GM19025 (cell line): ENCODE data around the gene ARMC3.
A peak's percentile ranks its signal among the peaks of the same experiment; 100 is the strongest.
"Not testable (repeated sequence)": the region's sequence is repeated elsewhere in the genome, so short reads cannot be mapped to it uniquely, and the experiment has no call there.

Experiments used
- ATAC-seq: cut with Tn5 transposase; IDR thresholded peaks from one replicate; pipeline ENCODE4 v1.9.1; 2021; ENCODE audit warnings: mild to moderate bottlenecking, low read depth, moderate library complexity; ENCODE audit not compliant: unreplicated experiment

ARMC3 gene

DNA sequence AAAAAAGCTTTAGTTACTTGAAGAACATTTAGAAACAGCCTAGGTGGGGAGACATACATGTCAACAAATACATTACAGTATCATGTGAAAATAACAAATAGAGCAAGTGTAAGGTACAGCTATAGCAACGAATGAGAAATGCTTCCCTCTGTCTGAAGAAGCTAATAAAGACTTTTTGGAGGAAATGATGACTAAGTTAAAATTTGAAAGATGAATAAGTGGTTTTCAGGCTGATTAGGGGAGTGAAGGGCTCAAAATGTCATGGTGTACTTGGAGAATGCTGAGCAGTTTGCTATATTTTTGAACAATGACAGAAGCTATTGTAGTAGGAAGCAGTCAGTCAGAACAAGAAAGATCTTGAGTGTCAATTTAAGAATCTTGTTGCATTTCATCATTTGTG is 2.8 kb upstream of the ARMC3 start:
- no peak for ATAC-seq

DNA sequence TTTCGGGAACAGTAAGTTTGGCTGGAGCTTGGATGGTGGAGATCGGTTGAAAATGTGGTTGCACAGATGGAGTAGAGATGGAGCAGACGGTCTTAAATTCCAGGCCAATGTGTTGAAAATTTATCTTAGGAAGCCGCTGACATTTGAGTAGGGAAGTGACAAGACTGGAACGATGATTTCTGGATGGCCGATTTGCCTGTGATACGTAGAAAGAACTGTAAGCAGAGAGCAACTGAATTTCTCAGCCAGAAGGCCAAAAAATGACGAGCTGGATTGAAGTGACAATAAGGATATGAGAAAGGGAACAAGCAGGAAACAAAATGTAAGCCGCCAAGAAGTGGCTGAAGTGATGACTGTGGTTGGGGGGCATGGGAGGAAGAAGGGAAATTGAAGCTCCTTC is 687 bp upstream of the ARMC3 start:
- ATAC-seq = no peak

DNA sequence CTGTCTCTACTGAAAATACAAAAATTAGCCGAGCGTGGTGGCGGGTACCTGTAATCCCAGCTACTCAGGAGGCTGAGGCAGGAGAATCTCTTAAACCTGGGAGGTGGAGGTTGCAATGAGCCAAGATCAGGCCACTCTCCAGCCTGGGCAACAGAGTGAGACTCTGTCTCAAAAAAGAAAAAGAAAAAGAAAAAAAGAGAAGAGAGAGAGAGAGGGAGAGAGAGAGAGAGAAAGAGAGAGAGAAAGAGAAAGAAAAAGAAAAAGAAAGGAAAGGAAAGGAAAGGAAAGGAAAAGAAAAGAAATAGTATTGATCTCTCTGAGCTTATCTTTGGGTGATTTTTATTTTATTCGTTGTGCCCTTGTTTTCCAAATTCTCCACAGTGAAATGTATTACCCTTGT is 1.2 kb downstream of the ARMC3 start:
- not testable (repeated sequence) for ATAC-seq

DNA sequence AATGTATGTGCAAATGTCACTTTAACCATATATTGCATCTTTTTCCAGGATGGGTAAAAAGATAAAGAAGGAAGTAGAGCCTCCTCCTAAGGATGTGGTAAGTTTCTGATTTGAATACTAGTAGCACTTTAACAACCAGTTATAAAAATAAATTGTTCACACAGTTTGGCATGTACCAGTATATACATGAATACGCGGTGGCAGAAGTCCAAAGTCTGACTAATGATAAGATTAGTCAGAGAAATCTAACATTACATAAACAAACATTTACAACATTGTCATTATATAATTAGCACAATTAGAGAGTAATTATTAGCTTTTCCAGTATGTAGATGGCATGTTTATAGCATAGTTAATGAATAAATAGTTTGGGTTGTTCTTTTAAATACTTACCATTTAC is 4.1 kb downstream of the ARMC3 start:
- peak; percentile 57 for ATAC-seq

DNA sequence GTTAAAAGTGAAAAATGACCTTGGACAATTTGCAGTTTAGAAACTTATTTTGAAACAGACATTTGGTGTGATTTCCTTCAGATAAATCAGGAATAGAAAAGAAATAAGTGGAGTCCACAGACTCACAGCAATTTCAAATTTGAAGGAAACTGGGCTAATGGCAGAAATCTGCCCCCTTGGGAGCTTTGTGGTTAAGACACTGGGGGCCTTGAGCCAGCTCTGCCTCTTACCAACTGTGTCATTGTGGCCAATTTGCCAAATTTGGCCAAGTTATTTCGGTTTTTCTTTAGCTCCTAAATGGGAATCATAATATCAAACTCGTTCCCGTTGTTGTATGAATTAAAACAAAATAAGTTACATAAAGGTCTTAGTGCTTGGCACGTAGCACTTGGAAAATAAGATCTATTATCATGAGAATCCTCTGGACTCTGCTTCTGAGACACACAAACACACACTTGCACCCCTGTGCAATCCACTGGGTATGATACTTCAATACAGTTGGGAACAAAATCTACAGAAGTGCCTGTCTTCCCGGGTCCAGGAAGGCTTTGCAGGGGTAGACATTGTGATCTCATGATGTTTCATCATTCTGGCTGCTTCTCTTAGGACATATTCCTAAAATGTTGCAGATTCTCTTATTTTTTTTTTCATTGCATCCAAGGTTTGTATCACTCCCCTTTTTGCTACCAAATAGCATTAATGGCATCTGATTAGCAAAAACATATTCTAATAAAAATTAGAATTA is 4.9 kb downstream of the ARMC3 start:
- no peak for ATAC-seq

DNA sequence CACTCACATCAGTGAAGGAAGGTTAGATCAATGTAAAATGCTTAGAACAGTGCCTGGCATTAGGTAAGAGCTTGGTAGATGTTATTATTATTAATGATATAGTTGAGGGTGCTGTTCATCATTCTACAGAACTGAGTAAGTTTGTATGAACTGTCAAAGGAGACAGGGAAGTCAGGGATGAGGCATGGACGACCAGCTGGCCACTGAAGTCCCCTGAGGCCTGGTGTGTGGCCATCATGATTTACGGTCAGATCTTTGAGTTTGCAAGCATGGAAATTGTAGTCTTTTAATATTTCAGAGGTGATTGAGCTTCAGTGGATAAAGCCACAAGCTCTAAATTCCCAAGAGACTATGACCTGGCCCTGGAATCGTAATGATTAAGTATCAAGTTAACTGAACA is 6.9 kb downstream of the ARMC3 start:
- no peak for ATAC-seq

DNA sequence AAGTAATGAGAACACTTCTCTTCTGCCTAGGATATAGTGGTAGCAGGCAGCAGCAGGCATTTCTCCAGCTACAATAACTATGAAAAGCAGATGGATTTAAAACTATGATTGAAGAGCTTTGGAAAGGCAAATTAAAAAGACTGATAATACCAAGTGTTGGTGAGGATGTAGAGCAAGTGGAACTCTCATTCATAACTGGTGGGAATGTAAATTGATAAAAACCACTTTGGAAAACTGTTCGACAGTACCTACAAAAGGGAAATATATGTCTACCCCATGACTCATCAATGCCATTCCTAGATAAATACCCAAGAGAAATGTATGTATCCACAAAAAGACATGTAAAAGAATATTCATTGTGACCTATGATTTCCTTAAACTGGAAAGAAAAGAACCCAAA is 14.6 kb downstream of the ARMC3 start:
- ATAC-seq = no peak

DNA sequence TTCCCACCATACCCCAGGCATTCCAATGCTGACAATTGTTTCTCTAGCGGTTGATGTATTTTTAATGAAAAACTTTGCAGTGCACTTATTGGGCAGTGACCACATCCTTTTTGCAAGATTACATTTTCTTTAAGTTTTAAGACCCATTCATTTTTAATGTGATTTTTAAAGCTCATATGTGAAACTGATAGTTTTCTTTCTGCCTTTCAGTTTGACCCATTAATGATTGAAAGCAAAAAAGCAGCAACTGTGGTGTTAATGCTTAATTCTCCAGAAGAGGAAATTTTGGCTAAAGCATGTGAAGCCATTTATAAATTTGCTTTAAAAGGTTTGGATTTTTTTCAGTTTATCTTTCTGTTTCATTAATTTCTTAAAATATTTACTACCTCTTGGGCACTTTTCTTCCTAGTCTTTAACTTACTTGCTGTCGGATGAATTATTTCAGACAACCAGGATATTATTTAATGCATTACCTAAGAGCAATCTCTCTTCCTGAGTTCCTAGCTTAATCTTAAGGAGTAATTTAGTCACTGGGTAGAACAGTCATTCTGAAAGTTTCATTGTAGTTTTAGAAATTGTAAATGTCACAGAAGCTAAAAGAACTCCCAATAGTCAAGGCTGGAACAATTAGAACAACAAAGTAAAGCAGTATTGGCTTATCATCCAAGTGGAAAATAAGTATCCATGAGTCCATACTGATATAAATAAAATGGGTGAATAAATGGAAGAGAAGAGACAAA is 18.3 kb downstream of the ARMC3 start:
- ATAC-seq = peak; percentile 74

DNA sequence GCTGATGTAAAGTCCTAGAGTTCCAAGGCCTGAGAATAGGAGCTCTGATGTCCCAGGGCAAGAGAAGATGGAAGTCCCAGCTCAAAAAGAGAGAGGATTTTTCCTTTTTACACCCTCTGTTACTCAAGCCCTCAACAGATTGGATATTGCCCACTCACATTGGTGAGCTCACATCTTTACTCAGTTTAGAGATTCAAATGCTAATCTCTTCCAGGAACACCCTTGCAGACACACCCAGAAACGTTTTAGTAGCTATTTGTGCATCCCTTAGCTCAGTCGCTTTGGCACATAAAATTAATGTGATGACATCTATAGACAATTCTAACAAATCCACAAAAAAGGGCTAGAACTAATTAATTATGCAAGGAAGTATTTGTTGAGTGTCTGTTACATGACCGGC is 27.1 kb downstream of the ARMC3 start:
- no peak for ATAC-seq

DNA sequence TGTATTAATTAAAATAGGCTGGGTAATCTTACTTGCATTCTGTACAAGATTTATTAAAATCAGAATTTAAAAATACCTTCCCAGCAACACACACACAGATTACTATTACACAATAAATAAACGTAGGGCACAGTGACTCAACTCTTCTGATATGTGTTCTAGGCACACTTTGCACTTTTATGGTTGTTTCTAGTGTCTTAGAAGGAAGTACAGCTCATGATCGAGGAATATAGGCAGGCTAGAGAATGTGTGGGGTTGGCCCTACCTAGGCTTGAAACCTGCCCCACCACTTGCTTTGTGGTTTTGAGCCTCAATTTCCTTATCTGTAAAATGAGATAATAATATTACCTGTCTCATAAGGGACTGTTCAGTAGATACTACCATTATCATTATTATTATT is 30.5 kb downstream of the ARMC3 start:
- no peak for ATAC-seq

DNA sequence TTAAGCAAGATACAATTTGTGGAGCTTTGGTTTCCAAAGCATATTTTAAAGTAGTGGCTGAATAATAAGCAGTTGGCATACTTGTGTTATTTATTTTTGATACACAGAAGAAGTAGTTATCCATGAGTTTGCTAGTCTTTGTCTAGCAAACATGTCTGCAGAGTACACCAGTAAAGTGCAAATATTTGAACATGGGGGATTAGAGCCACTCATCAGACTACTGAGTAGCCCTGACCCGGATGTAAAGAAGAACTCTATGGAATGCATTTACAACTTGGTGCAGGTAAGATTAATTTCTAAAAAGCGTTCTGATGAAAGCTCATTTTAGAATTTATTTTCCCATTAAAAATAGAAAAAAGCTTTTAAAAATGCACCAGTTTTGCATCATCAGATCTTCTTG is 31.4 kb downstream of the ARMC3 start:
- no peak for ATAC-seq

DNA sequence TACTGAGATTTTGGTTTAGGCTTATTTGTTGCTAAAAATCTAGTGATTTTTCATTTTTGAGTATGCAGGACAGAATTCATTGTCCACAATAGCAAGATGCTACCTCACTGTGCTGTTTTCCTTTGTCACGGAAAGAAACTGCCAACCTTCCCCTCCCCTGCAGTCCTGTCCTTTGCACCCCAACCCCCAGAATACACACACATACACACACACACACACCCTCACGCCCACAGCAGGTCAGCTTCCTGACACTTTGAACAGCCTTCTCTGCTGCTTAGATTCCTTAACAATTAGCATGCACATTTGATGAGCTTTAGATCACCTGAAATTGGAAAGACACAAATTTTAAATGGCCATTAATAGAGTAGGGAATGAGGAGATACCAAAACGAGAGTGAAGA is 32.1 kb downstream of the ARMC3 start:
- ATAC-seq = no peak

DNA sequence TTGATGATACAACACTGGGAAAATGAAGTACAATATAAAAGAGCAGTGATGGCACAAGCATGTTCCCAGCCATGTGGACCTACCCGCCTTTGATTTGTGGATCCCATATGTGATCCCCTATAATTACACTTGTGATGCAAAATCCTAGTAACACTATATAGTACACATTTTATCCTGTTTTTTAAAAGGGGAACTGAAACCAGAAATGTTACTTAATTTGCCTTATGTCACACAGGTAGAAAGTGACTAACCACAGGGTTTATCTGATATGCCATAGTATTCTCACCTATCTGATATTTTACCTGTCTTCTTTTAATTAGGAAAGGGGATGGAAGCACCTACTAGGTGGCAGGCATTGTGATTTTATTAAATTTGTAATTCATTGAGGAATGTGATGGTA is 35.0 kb downstream of the ARMC3 start:
- ATAC-seq = no peak

DNA sequence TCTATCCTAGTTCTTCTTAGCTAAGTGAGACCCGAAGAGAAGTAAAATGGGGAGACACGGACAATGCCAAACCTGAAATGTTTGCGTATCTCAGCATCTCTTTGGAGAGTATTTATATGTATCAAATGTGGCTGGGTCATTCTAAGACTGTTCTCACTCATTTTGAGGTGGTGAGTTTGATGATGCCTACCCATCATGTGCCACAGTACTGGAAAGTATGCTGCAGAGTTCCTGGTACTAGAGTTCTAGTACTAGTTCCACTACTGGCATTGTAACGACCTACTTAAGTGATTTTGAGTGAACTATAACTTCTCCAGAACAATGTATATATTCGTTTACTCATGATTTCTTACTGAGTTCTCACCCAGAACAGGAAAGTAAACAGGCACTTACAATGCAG is 41.9 kb downstream of the ARMC3 start:
- ATAC-seq = no peak

DNA sequence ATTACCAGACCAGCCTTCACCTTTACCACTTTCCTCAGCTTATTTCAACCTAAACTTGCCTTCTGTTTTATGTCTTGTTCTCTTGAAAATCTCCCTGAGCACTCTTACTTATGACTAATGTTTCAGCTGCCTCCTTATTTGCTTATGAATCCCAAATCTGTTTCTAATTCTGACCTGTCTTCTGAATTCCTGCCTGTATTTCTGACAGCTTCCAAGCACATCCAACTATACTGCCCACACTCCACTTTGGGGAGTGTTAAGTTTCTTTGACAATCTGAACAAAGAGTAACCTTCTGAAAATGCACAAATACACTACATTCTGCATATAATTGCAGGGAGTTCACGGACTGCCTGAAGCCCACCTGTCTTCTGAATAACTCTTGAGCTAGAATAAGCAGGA is 48.7 kb downstream of the ARMC3 start:
- no peak for ATAC-seq

DNA sequence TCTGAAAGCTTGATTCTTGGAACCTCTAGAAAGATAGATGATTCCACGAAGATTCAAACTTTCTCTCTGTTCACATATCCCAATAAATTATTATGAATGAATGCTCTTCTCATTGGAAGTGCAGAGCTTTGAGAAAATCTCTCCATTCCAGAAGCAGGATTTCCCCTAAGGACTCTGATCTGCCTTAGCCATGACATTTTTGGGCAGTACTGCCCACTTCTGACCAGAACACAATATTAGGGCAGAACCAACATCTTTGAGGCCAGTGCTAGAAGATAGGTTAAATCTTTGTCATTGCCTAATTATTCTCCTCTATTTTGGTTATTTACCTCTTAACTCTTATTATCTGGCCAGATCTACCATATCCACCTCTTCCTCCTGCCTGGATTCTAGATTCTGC is 49.9 kb downstream of the ARMC3 start:
- ATAC-seq = no peak

DNA sequence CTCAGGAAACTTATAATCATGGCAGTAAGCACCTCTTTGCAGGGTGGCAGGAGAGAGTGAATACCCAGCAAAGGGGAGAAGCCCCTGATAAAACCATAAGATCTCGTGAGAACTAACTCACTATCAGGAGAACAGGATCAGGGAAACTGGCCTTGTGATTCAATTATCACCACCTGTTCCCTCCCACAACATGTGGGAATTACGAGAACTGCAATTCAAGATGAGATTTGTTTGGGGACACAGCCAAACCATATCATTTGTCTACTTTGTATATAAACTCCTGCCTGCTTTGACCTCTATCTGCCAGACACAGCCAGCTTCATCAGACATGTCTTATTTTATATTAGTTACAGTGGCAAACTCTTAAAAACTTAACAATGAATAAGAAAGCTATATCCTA is 50.4 kb downstream of the ARMC3 start:
- ATAC-seq = no peak

DNA sequence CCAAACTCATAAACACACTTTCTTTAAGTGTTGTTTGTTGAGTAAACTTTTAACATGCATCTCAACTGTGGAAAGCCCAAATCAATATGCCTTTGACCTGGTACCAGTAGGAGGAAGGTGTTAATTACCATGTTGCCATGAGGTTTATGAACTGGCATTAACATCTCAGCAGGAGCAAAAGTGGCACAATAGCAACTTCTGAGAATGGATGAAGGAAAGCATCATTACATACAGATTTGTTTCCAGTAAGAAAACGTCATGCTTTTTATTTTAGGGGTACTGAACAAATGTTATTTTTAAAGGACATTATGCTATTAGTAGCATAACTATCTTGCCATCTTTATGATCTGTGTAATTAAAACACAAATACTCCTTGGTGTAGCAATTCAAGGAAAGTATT is 51.1 kb downstream of the ARMC3 start:
- ATAC-seq = no peak

DNA sequence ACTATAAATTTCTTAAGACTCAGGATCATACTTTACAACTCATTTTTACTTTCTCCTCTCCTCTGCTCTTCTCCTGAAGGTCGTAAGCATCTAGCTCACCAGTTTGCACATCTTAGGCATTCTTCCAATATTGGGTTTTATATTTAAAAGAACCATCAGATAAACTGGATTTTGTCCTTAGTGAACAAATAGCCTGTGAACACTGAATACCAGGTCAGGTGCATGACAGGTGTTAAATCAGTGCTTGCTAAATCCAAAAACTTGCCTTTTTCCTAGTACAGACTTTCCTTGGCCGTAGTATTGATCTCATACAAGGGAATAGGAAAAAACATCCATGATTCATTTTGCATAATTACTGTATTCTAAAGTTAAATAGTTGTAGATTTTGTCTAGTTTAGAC is 53.0 kb downstream of the ARMC3 start:
- ATAC-seq = no peak

DNA sequence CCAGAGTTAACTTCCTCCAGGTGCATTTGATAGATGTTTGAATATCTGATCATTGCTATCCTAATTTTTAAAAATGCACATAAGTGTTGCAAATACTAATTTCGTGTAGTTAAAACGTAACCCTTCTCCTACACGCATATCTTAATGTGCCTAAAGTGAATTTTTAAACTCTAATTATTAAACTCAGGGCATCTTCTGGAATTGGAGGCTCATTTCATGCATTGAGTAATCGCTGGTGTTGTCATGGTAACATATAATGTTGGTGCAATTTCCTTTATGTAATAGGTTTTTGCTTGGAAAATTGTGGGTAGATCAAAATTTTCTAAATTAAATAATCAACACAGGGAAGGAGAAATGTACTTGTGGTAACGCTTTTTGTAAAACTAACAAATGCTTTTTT is 56.2 kb downstream of the ARMC3 start:
- no peak for ATAC-seq

DNA sequence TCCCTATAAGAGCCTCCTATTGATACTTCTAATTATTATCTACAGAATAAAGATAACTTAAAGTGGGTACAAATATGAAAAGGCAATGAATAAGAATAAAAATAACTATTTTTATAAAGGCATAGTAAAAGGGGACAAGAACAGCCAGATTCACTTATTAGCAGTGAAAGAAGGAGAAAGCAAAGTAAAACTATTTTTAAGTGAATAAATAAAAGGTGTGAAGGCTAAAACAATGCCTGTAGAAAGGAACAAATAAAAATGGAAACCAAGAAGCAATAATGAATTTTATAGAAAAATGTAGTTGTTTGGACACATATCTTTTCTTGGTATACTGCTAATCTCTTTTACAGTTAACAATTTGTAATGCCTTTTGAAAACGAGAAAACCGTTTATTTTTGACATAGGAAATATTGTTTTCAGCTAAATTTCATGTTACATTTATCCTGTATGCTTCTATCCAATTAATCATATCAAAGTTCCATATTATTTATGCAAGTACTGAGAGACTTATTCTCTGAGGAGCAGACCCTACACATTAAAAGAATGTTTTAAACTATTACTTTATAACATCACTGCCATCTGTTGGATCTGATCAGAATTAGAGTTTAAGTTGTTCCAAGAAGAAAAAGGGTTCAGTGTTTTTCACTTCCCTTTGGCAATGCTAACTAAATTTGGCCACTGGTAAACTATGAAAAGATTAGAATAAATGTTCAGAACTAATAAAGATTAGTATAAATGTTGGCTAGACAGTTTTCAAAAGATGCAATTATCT is 59.1 kb downstream of the ARMC3 start:
- no peak for ATAC-seq
